GM21529 (cell line): ENCODE results near the gene ADAMTS6.

Experiments
- ATAC-seq: cut with Tn5 transposase; IDR thresholded peaks from one replicate; pipeline ENCODE4 v1.9.1; 2021; ENCODE audit not compliant: unreplicated experiment

Gene ADAMTS6

DNA sequence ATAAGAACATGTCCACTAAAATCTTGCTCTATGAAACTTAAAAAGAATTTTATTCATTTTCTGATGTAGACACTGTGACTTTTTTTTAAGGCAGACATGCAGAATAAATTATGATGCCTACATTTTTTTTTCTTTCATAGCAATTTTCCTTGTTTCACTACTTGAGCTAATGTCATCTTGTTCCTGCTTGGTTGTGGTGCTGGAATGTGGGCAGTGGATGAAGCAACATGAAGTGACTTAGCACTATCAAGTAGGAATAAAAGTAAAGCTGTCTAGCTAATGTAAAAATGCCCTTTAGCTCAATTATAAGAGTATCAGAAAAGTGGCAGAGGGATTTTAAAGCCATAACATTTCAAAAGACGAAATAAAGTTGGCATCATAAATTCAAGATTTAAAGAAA lies 191.0 kb downstream of the ADAMTS6 start:
- no peak for ATAC-seq

DNA sequence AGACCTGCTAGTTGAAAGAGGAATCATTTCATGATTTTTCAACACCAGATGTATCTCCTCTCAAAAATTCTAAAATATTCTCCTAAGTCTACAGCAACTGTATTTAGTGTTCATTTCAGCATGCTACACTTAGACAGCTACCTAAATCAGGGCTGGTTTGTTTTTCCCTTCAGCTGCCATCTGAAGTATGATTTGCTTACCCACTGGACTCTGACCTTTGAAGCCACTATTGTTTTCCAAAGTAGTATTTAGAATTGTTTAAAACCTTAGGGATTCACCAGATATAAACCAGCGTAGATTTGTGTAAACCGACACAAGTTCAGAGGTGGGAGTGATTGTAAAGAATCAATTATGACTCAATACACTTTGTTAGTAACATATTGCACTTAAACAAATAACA lies 193.1 kb downstream of the ADAMTS6 start:
- ATAC-seq: no peak

DNA sequence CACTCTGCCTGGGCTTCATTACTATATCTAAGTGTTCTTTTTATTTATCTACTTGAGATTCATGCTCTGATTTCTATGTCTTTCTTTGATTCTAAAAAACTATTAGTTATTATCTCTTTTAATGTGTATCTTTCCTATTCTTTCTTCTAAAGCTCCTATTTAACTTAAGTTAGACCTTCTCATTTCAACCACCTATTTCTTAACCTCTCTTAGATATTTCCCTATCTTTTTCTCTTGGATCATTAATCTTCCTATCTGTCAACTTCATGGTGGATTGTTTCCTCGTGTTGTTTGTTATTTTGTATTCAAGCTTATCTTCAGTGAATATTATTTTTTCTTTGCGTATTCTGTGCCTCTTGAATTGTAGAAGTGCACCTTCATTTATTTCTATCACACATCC lies 202.1 kb downstream of the ADAMTS6 start:
- ATAC-seq: no peak

DNA sequence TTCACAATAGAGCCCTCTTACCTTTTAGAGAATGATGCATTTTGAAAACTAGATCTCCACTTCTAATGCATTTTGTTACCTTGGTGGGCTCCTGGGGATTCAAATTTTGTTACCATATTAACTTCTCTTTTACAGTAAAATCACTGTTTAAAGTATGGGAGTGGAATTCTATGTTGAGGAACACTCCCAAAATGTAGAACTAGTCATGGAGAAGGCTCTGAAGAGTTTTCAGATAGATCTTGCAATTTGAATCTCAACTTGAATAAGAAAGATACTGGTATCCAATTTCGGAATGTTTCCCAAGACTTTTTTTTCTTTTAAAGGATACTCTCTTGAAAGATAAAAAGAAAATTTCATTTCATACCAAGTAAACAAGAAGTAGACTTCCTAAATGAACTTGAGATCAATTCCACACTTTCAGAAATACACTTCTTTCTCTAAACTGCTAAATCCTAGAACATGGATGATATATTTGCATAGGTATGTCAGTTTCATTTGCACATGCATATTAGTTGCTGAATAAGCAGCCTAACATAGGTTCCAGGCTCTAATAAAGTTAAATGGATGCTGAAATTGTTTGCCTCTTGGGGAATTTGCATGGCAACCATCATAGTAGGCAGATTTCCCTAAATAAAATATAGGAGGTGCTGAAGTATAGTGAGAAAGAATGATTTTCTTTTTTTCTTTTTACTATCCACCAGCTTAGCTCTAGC lies 205.4 kb downstream of the ADAMTS6 start:
- ATAC-seq: no peak

DNA sequence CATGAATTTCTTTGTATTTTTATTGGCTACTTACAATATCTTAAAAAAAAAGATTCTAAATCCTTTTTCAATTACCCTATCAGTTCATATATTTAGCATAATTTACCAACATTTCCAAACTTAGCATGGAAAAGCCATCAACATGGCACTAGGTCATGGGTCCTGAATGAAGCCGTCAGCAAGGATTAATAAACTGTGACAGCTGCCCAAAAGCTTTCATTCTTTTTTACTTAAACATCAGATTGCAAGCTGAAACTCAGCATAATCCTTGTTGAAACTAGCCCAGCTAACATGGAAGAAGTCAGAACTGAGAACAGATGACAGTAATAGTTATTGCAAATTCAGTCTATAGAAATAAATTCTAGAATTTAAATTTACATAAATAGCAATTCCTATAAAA lies 209.8 kb downstream of the ADAMTS6 start:
- ATAC-seq: no peak

DNA sequence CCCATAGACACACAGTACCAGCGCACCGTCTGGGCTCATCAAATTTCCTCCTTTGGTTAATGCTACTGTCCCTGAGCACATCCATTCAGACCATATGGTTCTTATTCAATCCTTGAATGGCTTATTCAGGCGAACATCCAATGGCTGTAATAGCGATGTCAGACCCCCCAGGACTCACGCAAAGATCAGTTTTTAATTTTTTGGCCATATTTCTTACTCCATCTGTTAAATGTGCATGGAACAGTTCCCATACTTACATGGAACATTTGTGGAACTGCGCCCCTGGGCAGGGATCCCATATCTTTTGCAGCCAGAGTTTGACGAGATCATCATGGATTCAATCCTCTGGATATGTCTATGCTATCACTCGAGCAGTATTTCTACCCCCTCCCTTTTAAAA lies 213.2 kb downstream of the ADAMTS6 start:
- ATAC-seq: no peak

DNA sequence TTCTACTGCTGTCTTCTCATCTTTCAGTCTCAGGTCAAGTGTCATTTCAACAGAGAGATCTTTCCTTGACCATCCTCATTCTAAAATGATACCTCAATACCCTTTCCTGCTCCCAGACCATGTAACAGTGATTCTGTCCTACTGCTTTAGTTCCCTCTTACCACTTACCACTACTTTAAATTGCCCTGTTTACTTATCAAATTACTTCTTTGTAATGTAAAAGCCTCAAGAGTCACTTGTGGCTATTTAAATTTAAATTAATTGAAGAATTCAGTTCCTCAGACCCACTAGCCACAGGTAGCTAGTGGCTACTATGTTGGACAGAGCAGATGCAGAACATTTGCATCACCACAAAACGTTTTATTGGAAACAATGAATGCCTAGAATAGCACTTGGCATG lies 217.3 kb downstream of the ADAMTS6 start:
- ATAC-seq: no peak

DNA sequence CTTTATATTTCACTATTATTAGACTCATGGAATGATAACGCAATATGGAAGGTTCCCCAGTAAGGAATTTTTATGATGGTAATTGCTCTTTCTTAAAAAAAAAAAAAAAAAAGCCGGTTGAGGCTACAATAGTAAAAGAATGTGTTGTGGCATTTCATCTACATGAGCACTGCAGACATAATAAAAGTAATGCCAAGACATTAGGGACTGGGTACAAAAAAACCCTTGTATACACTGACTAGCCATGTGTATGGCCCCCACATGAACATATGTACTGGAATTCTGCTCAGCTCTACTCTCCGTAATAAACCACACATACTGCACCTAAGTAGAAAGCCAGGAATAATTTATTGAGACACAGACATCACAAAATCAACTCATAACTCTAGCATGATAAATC lies 218.4 kb downstream of the ADAMTS6 start:
- ATAC-seq: no peak

DNA sequence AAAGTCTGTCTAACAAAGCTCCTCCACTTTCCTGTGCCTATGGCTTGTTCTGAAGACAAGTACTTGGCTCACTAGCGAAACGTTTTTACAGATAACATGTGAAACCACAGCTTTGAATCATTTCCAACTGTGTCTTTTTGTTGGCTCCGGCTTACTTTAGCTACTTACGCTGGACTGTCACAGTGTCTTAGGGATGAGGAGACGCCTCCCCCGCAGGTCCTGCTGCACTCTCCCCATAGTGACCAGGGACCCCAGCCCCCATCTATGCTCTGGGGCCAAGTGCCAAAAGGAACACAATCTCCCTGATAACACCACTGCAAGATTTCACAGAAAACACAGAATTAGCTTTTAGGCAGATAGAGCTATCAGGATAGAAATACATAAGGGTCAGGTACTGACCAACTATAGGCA lies 219.1 kb downstream of the ADAMTS6 start:
- no peak for ATAC-seq

DNA sequence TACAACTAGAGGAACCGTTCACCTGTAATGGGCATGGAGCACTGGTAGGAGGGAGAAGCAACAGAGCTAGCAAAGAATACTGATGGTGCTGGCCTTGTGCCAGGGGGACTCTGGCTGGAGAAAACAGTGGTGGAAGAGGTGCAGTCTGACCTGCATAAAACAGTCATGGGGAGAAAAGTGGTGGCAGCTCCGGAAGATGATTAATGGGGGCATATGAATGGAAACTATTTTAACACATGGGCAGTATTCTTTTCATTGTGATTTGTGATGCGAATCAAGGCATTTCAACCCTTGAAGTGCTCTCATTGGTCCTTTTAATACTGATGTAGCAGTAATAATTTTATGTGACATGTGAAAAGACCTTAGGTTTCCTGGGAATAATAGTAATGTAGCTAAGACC lies 219.6 kb downstream of the ADAMTS6 start:
- no peak for ATAC-seq

DNA sequence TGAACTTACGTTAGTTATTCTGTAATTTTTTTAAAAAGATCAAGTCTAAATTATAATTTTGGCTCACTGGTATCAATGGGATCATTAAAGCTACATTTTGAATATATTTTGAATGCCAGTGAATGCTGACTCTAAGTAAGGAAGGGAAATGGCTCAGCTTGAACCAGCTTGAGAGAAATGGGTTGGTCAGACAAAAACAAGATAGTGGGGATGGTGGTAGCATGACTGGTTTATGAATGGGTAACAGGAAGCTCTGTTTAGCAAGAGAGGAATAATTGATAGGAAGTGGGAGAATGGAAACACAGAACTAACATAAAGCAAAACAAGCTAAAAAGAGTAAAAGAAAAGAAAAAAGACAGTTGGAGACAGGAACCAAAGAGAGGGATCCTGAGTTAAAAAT lies 220.2 kb downstream of the ADAMTS6 start:
- no peak for ATAC-seq

DNA sequence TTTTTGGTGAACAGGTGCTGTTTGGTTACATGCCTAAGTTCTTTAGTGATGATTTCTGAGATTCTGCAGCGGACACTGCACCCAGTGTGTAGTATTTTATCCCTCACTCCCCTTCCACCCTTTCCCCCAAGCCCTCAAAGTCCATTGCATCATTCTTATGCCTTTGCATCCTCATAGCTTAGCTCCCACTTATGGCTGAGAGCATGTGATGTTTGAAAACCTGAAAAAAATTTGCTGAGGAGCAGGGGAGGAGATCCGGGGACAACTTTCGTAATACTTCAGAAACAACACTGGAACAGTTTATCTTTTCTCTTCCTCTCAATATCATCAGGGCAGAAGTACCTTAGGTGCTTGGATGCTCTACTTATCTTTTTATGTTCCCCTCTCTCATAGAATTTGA lies 226.4 kb downstream of the ADAMTS6 start:
- no peak for ATAC-seq

DNA sequence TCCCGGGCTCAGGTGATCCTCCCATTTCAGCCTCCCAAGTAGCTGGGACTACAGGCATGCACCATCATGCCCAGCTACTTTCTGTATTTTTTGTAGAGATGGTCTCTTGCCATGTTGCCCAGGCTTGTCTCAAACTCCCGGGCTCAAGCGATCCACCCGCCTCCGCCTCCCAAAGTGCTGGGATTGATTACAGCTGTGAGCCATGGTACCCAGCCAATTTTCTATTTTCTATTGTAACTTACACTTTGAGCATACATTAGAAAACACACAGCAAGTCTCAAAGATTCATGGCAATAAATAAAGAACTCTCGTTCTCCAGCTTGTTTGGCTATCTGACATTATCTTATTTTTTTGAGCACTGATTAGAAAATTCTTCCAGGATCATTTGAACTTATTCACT lies 228.7 kb downstream of the ADAMTS6 start:
- ATAC-seq: no peak

DNA sequence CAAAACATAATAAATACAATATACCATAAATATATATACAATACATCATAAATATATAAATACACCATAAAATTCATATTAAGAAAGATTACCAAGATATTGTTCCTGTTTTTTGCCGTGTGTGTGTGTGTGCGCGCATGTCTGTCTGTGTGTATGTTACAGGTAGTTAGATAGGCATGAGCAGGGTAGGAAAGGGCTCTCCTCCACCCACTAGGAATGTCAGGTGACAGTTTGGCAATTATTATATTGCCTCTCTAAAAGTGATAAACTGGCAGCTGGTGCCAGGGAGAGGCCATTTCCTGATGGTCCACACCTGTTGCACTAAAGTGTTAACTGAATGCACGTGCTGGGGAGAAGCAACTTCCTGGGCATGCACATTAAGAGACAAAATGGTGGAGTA lies 232.8 kb downstream of the ADAMTS6 start:
- no peak for ATAC-seq

DNA sequence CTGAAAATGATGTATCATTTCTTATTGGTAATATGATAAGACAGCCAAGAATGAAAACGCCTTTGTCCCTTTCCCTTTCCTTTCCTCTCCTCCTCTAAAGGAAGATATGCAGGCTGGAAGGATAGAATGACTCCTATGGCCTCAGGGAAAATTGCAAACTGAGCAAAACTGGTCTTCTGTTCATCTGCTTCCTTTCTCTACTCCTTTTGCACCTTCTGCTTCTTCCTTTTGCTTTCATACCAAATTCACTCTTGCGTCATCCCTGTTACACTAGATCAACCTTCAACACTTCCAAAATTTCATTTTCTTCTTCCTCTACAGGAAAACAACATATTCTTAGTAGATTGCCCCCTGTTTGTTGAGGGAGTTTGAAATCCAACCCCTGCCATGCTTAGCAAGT lies 234.1 kb downstream of the ADAMTS6 start:
- ATAC-seq: no peak

DNA sequence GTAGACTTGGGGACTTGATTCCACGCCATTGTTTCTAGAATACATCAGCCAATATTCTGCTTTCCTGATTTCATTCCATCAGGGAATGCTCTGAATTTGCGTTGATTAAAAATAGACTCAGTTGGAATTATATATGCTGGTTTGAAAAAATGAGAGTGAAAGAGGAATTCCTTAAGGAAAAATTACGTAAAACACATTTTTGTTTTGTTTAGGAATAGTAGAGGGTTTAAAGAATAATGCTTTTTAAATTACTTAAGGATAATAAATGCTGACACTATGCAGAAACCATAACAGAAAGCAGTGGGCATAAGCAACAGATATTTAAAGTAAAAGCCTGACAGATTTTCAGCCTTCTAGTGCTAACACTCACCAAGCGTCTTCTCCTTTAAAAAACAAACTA lies 235.0 kb downstream of the ADAMTS6 start:
- ATAC-seq: no peak

DNA sequence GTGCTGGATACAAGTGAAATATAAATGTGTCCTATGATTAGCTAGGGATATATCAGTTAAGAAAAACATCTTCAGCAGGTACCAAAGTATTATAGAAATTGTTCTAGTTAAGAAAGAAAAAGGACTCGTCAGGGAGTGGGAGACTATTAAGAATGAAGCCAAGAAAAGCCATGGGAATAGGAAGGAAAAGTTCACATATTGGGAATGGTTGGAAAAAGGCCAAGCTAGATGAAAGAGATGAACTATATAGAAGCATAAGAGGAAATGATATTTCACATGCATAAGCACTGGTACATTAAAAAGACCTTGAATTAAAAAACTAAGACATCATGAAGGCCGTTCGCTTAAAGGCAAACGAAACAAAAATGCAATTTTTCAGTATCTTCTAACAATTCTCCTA lies 237.7 kb downstream of the ADAMTS6 start:
- no peak for ATAC-seq

DNA sequence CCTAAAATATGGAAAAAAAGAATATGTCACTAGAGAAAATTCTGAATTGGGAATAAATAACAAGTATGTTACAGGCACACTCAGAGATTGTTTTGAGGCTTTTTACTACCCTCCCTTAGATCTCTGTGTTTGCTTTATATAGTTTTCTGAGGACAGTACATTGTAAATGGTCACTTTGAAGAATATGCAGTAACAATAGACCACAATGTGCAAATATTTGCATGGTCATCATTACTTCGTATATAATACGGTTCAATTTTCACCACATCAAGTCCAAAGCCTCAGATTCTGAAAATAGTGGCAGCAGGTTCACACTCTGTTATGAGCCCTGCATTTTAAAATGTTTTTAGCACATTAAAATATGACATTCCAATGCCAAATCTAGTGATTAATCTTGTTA lies 238.6 kb downstream of the ADAMTS6 start:
- no peak for ATAC-seq

DNA sequence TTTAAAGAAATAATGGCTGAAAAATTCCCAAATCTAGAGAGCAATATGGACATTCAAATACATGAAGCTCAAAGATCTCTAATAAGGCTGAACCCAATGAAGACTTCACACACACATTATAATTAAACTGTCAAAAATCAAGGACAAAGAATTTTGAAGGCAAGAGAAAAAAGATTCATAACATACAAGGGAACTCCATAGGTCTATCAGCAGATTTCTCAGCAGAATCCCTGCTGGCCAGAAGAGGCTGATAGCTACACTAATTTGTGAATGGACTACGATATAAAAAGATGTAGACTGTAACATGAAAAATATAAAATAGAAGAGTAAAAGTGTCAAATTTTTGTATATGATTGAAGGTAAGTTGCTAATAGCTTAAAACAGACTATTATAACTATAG lies 251.9 kb downstream of the ADAMTS6 start:
- ATAC-seq: no peak

DNA sequence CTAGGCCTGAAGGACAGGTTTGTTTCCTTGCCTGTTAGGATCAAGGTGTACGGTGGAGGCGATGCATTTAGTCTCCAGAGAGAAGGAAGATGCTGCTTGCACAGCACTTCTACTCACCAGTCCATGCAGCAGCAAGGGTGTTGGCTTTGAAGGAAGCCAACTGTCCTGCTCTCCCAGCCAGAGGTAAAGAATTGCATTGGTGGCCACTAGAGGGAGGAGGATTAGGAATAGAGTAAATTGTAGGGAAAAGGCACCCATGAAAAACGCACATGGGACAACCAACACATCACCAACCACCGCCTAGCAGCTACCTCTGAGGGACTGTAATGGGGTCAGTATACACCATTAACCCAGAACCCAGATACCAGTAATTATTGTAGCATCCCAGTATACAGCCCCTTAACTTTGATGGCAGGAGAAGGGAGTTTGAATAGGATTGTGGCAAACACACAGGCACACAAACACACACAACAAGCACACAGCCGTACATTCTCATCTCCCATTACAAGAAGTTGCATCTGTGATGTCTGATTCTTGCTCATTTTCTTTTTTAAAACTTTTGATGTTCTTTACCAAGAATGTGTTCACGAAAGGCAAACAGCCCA lies 267.7 kb downstream of the ADAMTS6 start:
- no peak for ATAC-seq

DNA sequence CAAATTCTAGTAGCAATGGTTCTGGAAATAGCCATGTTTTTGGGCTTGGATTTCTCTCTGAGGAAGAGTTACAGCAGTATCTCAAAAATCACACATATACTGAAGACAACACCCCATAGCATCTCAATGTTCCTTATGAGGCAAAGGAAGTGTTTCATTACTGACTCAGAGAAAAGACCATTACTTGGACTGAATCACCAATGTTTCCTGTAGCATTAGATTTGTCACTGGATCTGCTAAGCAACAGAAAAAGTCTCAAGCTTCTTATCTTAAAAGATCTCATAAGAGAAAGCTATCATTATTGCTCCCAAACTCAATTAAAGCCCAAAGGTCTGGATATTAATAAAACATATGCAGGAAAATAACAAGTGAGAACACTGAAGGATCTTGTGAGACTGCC lies 272.4 kb downstream of the ADAMTS6 start:
- ATAC-seq: no peak

DNA sequence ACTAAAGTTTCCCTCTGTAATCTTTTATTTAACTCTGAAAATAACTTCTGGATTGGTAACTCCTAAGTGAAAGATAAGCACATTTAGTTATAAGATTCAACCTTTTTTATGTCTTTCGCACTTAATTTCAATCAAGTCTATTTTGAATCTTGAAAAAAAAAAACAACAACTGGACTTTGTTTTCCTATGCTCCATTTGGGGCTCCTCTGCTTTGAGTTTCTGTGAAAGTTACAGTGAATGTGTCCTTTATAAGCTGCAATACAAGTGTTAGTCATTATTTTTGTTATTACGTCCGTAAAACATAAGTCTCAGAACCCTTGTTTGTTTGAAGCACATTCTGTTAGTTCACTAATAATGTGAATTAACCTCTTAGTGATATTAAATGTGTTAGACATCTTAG lies 276.8 kb downstream of the ADAMTS6 start:
- no peak for ATAC-seq

DNA sequence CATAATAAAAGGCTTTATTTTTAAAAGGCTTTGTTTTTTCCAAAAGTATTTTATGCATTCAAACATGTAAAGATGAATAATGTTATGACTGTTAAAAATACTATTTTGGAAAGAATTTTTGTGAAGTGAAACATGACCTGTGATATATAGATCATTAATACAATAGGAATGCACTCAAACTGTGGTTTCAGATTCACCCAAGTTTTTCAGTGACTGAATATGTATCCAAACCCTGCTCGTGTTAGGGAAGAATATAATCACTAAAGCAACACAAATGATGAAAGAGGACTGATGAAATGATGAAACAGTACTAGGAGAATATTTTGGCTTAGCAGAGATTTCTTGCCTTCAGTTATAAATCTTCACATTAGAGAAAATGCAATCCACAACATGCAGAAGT lies 278.0 kb downstream of the ADAMTS6 start:
- no peak for ATAC-seq
